GM21515 (cell line): ENCODE data around the gene HAGH.

Experiments used
- ATAC-seq: cut with Tn5 transposase; IDR thresholded peaks from one replicate; pipeline ENCODE4 v1.9.1; 2021; ENCODE audit not compliant: unreplicated experiment

HAGH gene

DNA sequence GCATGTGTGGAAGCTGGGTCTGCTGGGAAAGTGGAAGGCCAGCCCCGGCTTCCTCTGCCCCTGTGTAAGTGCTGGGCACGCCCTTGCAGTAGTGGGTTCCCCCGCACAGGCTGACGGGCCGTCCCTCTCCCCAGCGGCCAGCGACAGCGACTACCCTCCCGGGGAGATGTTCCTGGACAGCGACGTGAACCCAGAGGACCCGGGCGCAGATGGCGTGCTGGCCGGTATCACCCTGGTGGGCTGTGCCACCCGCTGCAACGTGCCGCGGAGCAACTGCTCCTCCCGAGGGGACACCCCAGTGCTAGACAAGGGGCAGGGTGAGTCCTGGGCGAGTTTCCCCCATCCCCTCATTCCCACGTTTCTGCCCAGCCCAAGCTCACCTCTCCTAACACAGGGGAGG lies 60.8 kb downstream of the HAGH start:
- ATAC-seq: no peak

- no peak for ATAC-seq
Observed at GRCh38 chr16:1764971-1765370, 61.7 kb downstream of the HAGH start.

GRCh38 chr16:1763521-1764511 lies 62.8 kb downstream of the HAGH start:
- no peak for ATAC-seq

- ATAC-seq: no peak
Observed at GRCh38 chr16:1762879-1763520, 63.6 kb downstream of the HAGH start.

DNA sequence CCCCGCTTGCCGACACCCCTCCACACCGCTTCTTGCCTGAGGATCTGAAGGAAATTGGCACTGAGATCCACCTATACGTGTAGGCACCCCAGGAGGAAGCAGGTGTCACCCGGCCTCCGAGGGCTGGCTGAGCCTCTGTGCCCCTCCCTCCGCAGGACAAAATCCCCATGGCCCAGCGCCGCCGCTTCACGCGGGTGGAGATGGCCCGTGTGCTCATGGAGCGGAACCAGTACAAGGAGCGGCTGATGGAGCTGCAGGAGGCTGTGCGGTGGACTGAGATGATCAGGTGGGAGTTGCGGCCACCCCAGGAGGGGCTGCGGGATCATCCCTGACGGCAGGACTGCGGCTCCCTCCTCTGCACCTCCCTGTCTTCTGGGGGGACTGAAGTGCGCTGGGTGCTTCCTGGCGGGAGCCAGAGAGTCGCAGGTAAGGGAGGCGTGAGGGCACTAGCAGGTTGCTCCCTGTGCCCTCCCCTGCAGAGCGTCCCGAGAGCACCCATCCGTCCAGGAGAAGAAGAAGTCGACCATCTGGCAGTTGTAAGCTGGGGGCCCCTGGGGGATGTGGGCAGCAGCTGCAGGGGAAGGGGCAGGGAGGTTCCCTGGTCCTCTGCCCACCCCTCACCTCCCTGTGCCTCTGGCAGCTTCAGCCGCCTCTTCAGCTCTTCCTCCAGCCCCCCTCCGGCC lies 64.3 kb downstream of the HAGH start:
- no peak for ATAC-seq

- ATAC-seq: no peak
Observed at GRCh38 chr16:1761751-1762150, 64.9 kb downstream of the HAGH start.

GRCh38 chr16:1760911-1761310 lies 65.7 kb downstream of the HAGH start:
- ATAC-seq: no peak

GRCh38 chr16:1759511-1759910 lies 67.1 kb downstream of the HAGH start:
- no peak for ATAC-seq

DNA sequence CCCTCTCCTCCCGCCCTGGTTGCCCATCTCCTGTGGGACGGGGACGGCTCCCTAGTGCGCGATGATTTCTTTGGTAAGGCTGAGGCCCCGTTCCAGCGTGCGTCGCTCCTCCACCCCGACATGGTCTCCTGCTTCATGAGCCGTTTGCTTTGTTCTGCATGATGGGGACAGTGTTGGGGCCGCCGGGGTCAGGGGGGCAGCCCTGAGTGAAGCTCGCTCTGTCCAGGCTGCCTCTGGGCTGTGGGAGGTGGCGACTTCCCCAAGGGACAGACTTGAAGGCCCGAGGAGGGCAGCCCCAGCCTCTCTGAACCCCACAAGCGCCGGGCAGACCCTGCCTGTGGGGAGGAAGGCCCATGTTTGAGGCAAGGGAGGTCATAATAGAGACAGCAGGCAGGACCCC lies 67.7 kb downstream of the HAGH start:
- no peak for ATAC-seq

- ATAC-seq: no peak
Observed at GRCh38 chr16:1757714-1758461, 68.7 kb downstream of the HAGH start.
